Uterus (tissue), 2 donors: Measurements from ENCODE around the gene PA2G4.

Experiments
- POLR2A ChIP-seq, 2 donors: fragments of 450-650 bp; IDR thresholded peaks; one replicate each; pipeline ENCODE4 v1.6.1; 2016; ENCODE audit warnings: antibody characterized with exemption in 2 of 2, mild to moderate bottlenecking in 1 of 2, moderate library complexity in 1 of 2
- TF ChIP-seq, protein P1 (sequence below), 4 experiments: fragments of 200-600 bp in 2 of 4; fragments of 450-650 bp in 2 of 4; sonication (generic) in 2 of 4; IDR thresholded peaks; one replicate each; pipeline ENCODE4 v1.5.1; 2016 to 2019; ENCODE audit warnings: antibody characterized with exemption in 4 of 4, mild to moderate bottlenecking in 2 of 4, moderate library complexity in 1 of 4

DNA sequence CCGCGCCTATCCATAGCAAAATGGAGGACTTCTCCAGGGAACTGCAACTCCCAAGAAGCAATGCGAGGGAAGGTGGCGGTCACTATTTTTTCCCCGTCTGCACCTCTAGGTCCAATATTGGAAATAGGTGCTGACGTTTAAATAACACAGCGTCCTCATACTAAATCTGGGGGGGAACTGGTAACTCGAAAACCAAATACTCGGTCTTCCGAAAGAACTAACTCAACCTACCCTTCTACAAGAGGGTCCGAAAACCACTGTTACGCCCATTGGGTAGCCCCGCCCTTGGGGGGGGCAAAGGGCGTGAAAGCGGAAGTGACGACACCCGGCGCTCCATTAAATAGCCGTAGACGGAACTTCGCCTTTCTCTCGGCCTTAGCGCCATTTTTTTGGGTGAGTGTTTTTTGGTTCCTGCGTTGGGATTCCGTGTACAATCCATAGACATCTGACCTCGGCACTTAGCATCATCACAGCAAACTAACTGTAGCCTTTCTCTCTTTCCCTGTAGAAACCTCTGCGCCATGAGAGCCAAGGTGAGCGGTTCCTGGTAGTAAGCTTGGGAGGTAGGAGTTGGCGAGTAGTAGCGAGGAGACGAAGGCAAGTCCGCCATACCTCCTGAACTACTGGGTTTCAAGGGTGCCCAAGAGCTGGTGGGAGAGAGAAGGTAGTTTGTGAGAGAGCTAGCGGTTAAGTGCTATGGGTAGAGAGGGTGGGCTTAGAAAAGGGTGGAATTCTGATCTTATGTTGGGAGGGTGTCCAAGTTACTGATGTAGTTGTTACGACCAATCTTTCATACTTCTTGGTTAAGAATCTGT lies 12.1 kb downstream of the PA2G4 start, which contains the start of gene RPL41:
- peak; percentile 96 to 98 for TF ChIP-seq POLR2A (IDR thresholded peaks at IDR 0.05)
- TF ChIP-seq, protein P1, sequence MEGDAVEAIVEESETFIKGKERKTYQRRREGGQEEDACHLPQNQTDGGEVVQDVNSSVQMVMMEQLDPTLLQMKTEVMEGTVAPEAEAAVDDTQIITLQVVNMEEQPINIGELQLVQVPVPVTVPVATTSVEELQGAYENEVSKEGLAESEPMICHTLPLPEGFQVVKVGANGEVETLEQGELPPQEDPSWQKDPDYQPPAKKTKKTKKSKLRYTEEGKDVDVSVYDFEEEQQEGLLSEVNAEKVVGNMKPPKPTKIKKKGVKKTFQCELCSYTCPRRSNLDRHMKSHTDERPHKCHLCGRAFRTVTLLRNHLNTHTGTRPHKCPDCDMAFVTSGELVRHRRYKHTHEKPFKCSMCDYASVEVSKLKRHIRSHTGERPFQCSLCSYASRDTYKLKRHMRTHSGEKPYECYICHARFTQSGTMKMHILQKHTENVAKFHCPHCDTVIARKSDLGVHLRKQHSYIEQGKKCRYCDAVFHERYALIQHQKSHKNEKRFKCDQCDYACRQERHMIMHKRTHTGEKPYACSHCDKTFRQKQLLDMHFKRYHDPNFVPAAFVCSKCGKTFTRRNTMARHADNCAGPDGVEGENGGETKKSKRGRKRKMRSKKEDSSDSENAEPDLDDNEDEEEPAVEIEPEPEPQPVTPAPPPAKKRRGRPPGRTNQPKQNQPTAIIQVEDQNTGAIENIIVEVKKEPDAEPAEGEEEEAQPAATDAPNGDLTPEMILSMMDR (IDR thresholded peaks at IDR 0.05): peak in 1 of 4 experiments; percentile 41
